SK-N-SH (cell line): ENCODE results near the gene TGM5.

Experiments
- CHD2 ChIP-seq: fragments of 150-350 bp; IDR thresholded peaks from 2 replicates; pipeline ENCODE4 v1.6.1; 2018; ENCODE audit warnings: low read length; ENCODE audit not compliant: partially characterized antibody
- ELF1 ChIP-seq: IDR thresholded peaks from 2 replicates; pipeline ENCODE4 v1.4.0; 2012
- EZH2phosphoT487 ChIP-seq: fragments of 200-600 bp; sonication (generic); IDR thresholded peaks from 2 replicates; pipeline ENCODE4 v1.6.1; 2017; ENCODE audit warnings: low read depth, mixed run types, mild to moderate bottlenecking, antibody characterized with exemption, moderate library complexity, borderline replicate concordance
- POLR2AphosphoS5 ChIP-seq: IDR thresholded peaks from 2 replicates; pipeline ENCODE4 v1.6.1; 2012; ENCODE audit warnings: low read depth, low read length
- RAD21 ChIP-seq: IDR thresholded peaks from 2 replicates; pipeline ENCODE4 v1.6.1; 2012; ENCODE audit warnings: mild to moderate bottlenecking, low read length
- SIN3A ChIP-seq: IDR thresholded peaks from 2 replicates; pipeline ENCODE4 v1.6.1; 2012; ENCODE audit warnings: low read depth, mild to moderate bottlenecking, low read length, moderate library complexity, borderline replicate concordance
- TCF12 ChIP-seq: IDR thresholded peaks from 2 replicates; pipeline ENCODE4 v1.4.0; 2012
- YY1 ChIP-seq: IDR thresholded peaks from 2 replicates; pipeline ENCODE4 v1.4.0; 2012; ENCODE audit warnings: low read depth, mild to moderate bottlenecking
- TF ChIP-seq, protein P1 (sequence below): fragments of 150-350 bp; IDR thresholded peaks from 2 replicates; pipeline ENCODE4 v1.6.1; 2017; ENCODE audit warnings: antibody characterized with exemption, low read length, low read depth, borderline replicate concordance
- TF ChIP-seq, protein P2 (sequence below): fragments of 200-600 bp; sonication (generic); IDR thresholded peaks from 2 replicates; pipeline ENCODE4 v1.6.1; 2017; ENCODE audit warnings: antibody characterized with exemption, mild to moderate bottlenecking, moderate library complexity
- TF ChIP-seq, protein P3 (sequence below): IDR thresholded peaks from 2 replicates; pipeline ENCODE4 v1.6.1; 2012; ENCODE audit warnings: mild to moderate bottlenecking, low read depth, low read length, moderate library complexity

DNA sequence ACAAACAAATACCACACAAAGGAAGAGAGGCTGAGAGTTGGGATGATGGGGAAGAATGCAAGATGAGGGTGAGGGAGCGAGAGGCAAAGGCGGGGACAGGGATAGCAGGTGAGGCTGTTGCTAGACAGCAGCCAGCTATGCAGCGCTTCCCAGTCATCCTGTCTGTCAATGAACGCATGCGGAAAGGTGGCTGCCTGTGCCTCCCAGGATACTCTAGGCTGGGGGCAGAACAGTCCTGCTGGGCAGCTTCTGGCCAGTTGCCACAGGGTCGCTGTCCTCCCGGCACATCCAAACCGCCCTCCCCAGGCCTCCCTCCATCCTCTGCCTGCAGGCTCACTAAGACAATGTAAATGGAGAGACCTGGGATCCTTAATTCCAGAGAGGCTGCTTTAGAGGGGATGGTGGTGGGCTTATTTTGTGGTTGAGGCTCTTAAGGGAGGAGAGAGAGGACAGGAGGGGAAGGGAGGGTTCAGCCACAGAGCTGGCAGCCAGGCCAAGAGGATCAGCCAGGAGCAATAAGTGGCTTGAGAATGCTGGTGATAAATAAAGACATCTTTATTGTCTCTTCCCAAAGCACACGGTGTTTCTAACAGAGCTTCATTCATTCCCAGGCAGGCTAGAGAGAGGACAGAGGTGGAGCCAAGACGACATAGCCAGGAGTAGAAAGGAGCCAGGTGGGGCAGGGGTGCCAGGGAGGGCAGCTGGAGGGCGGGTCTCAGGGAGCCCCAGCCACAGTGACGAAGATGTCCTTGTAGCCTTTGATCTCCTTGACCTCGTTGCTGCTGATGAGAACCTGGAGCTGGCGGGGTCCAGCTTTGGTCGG is 9.2 kb upstream of the TGM5 start:
- TF ChIP-seq, protein P1, sequence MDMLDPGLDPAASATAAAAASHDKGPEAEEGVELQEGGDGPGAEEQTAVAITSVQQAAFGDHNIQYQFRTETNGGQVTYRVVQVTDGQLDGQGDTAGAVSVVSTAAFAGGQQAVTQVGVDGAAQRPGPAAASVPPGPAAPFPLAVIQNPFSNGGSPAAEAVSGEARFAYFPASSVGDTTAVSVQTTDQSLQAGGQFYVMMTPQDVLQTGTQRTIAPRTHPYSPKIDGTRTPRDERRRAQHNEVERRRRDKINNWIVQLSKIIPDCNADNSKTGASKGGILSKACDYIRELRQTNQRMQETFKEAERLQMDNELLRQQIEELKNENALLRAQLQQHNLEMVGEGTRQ: no peak
- TF ChIP-seq, protein P2, sequence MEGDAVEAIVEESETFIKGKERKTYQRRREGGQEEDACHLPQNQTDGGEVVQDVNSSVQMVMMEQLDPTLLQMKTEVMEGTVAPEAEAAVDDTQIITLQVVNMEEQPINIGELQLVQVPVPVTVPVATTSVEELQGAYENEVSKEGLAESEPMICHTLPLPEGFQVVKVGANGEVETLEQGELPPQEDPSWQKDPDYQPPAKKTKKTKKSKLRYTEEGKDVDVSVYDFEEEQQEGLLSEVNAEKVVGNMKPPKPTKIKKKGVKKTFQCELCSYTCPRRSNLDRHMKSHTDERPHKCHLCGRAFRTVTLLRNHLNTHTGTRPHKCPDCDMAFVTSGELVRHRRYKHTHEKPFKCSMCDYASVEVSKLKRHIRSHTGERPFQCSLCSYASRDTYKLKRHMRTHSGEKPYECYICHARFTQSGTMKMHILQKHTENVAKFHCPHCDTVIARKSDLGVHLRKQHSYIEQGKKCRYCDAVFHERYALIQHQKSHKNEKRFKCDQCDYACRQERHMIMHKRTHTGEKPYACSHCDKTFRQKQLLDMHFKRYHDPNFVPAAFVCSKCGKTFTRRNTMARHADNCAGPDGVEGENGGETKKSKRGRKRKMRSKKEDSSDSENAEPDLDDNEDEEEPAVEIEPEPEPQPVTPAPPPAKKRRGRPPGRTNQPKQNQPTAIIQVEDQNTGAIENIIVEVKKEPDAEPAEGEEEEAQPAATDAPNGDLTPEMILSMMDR: no peak
- TF ChIP-seq RAD21: no peak
- TF ChIP-seq YY1: no peak
- TF ChIP-seq CHD2: no peak
- no peak for TF ChIP-seq EZH2phosphoT487
- TF ChIP-seq TCF12: no peak
- no peak for TF ChIP-seq POLR2AphosphoS5
- TF ChIP-seq ELF1: no peak
- TF ChIP-seq SIN3A: no peak
- TF ChIP-seq, protein P3, sequence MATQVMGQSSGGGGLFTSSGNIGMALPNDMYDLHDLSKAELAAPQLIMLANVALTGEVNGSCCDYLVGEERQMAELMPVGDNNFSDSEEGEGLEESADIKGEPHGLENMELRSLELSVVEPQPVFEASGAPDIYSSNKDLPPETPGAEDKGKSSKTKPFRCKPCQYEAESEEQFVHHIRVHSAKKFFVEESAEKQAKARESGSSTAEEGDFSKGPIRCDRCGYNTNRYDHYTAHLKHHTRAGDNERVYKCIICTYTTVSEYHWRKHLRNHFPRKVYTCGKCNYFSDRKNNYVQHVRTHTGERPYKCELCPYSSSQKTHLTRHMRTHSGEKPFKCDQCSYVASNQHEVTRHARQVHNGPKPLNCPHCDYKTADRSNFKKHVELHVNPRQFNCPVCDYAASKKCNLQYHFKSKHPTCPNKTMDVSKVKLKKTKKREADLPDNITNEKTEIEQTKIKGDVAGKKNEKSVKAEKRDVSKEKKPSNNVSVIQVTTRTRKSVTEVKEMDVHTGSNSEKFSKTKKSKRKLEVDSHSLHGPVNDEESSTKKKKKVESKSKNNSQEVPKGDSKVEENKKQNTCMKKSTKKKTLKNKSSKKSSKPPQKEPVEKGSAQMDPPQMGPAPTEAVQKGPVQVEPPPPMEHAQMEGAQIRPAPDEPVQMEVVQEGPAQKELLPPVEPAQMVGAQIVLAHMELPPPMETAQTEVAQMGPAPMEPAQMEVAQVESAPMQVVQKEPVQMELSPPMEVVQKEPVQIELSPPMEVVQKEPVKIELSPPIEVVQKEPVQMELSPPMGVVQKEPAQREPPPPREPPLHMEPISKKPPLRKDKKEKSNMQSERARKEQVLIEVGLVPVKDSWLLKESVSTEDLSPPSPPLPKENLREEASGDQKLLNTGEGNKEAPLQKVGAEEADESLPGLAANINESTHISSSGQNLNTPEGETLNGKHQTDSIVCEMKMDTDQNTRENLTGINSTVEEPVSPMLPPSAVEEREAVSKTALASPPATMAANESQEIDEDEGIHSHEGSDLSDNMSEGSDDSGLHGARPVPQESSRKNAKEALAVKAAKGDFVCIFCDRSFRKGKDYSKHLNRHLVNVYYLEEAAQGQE: no peak
